Measurements from ENCODE around the gene SH3GL3. TPM values are rescaled to one million over a fixed set of nuclear protein-coding genes. Genes with fewer than 3 reads are reported as not detected.

The SH3GL3 gene
- total RNA-seq, 1 experiment from 2014 or later = not detected

DNA sequence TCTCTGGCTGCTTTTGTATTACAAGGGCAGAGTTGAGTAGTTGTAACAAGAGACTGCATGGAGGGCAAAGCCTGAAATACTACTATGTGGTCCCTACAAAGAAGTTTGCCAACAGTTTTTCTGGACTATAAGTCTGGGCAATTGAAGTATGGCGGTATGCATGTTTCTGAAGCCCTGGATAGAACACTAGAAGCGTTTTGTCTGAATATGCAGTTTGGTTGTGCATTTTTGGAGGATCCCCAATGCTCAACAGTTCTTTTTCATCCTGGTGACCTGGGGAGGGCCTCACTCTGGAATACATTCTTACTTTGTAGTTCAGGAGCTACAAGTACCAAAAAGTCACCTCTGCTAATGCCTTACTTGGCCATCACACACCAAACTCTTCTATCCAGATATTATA is 29.6 kb downstream of the SH3GL3 start:
- BruUV-seq (replicated peaks) = no TSS peak
- Mint-ChIP-seq H3K4me1 (ENCODE audit: low read depth, unreplicated experiment) (no peaks in the 10 kb centered on the region), H3K9me3 (ENCODE audit: unreplicated experiment) (peaks cover 11% of the 10 kb centered on the region), H3K27me3 (ENCODE audit: insufficient read depth, unreplicated experiment) (no peaks in the 10 kb centered on the region), H3K27ac (ENCODE audit: unreplicated experiment) (no peak overlapping the region), H3K4me3 (ENCODE audit: unreplicated experiment) (no peak overlapping the region), H3K36me3 (ENCODE audit: insufficient read depth, unreplicated experiment) (no peaks in the 10 kb centered on the region)
- TF ChIP-seq CTCF (IDR thresholded peaks at IDR 0.05; ENCODE audit: insufficient read depth in 1 of 2, low read depth in 1 of 2, low read length in 1 of 2, severe bottlenecking in 1 of 2, unreplicated experiment in 1 of 2) = no peak
- H3K4me1 ChIP-seq = 0 out of 2 replicates have a peak, but pooled peaks cover 7% of the 10 kb centered on the region
- ChIA-PET POLR2A (no interaction called here), CTCF (no interaction called here)
- no peak for DNase-seq
- no peaks in the 10 kb centered on the region for H3K36me3 ChIP-seq (ENCODE audit: control insufficient read depth, insufficient read depth, low read length)
- no peak overlapping the region for H3K4me3 ChIP-seq (ENCODE audit: low read depth, low read length)
- intact Hi-C loops (cut with micrococcal nuclease; ENCODE audit: unreplicated experiment) = no loop called here
- H3K9me3 ChIP-seq = no peaks in the 10 kb centered on the region; the same call in 1 of the 2 replicates
- no peaks in the 10 kb centered on the region for H3K27me3 ChIP-seq (replicated peaks; ENCODE audit: control insufficient read depth, insufficient read depth, low read length)

- Mint-ChIP-seq H3K36me3 (ENCODE audit: insufficient read depth, unreplicated experiment) (no peaks in the 10 kb centered on the region), H3K27ac (ENCODE audit: unreplicated experiment) (no peak overlapping the region), H3K9me3 (ENCODE audit: unreplicated experiment) (peaks cover 5% of the 10 kb centered on the region), H3K27me3 (ENCODE audit: insufficient read depth, unreplicated experiment) (no peaks in the 10 kb centered on the region), H3K4me3 (ENCODE audit: unreplicated experiment) (no peak overlapping the region), H3K4me1 (ENCODE audit: low read depth, unreplicated experiment) (no peaks in the 10 kb centered on the region)
- H3K36me3 ChIP-seq (ENCODE audit: control insufficient read depth, insufficient read depth, low read length) = no peaks in the 10 kb centered on the region
- TF ChIP-seq CTCF (IDR thresholded peaks at IDR 0.05; ENCODE audit: insufficient read depth in 1 of 2, low read depth in 1 of 2, low read length in 1 of 2, severe bottlenecking in 1 of 2, unreplicated experiment in 1 of 2) = no peak
- CTCF ChIA-PET = no interaction called here
- no peaks in the 10 kb centered on the region for H3K27me3 ChIP-seq (replicated peaks; ENCODE audit: control insufficient read depth, insufficient read depth, low read length)
- DNase-seq = no peak
- no peaks in the 10 kb centered on the region; the same call in 1 of the 2 replicates for H3K9me3 ChIP-seq
- H3K4me3 ChIP-seq (ENCODE audit: low read depth, low read length) = no peak overlapping the region
- BruUV-seq (replicated peaks) = no TSS peak
- 0 out of 2 replicates have a peak, but pooled peaks cover 7% of the 10 kb centered on the region for H3K4me1 ChIP-seq
- intact Hi-C loops (cut with micrococcal nuclease; ENCODE audit: unreplicated experiment) = no loop called here
- POLR2A ChIA-PET = no interaction called here
Measured at GRCh38 chr15:83477172-83477807, 30.1 kb downstream of the SH3GL3 start.

GRCh38 chr15:83477808-83478537 is 30.8 kb downstream of the SH3GL3 start:
- DNase-seq = no peak
- POLR2A ChIA-PET = no interaction called here
- Mint-ChIP-seq H3K4me3 (ENCODE audit: unreplicated experiment) (no peak overlapping the region), H3K36me3 (ENCODE audit: insufficient read depth, unreplicated experiment) (no peaks in the 10 kb centered on the region), H3K27ac (ENCODE audit: unreplicated experiment) (no peak overlapping the region), H3K4me1 (ENCODE audit: low read depth, unreplicated experiment) (no peaks in the 10 kb centered on the region), H3K27me3 (ENCODE audit: insufficient read depth, unreplicated experiment) (no peaks in the 10 kb centered on the region), H3K9me3 (ENCODE audit: unreplicated experiment) (peaks cover 6% of the 10 kb centered on the region)
- Histone ChIP-seq H3K36me3 (ENCODE audit: control insufficient read depth, insufficient read depth, low read length) (no peaks in the 10 kb centered on the region), H3K9me3 (no peaks in the 10 kb centered on the region), H3K4me1 (0 out of 2 replicates have a peak, but pooled peaks cover 7% of the 10 kb centered on the region), H3K4me3 (ENCODE audit: low read depth, low read length) (no peak overlapping the region), H3K27me3 (replicated peaks; ENCODE audit: control insufficient read depth, insufficient read depth, low read length) (no peaks in the 10 kb centered on the region)
- intact Hi-C loops (cut with micrococcal nuclease; ENCODE audit: unreplicated experiment) = no loop called here
- CTCF ChIA-PET = no interaction called here
- BruUV-seq (replicated peaks) = no TSS peak
- TF ChIP-seq CTCF (IDR thresholded peaks at IDR 0.05; ENCODE audit: insufficient read depth in 1 of 2, low read depth in 1 of 2, low read length in 1 of 2, severe bottlenecking in 1 of 2, unreplicated experiment in 1 of 2) = no peak

All from Caco-2 (cell line).